Fibroblast of lung (primary cell): ENCODE measurements around the gene MYLK. TPM values are rescaled to one million over a fixed set of nuclear protein-coding genes. Genes with fewer than 3 reads are reported as not detected.
"Not testable (repeated sequence)": the region's sequence is repeated elsewhere in the genome, so short reads cannot be mapped to it uniquely, and the experiment has no call there.

Experiments used
- DNase-seq, 2 donors: peaks; one replicate each; pipeline versions ENCODE4 v3.0.0 to v3.0.0-alpha.2; 2010; ENCODE audit warnings: low read depth in 2 of 2
- H2AFZ ChIP-seq: 2 replicates; pipeline ENCODE4 v1.5.1; 2012; ENCODE audit warnings: low read length, control low read depth, inconsistent platforms
- H3K27ac ChIP-seq: 2 replicates; pipeline ENCODE4 v1.5.1; 2011; ENCODE audit warnings: low read length, control low read depth; ENCODE audit not compliant: insufficient read depth
- H3K27me3 ChIP-seq: 2 replicates; pipeline ENCODE4 v1.5.1; 2011; ENCODE audit warnings: mild to moderate bottlenecking, low read length; ENCODE audit not compliant: control insufficient read depth, insufficient read depth
- H3K36me3 ChIP-seq: 2 replicates; pipeline ENCODE4 v1.5.1; 2011; ENCODE audit warnings: low read length; ENCODE audit not compliant: control insufficient read depth, insufficient read depth
- H3K4me1 ChIP-seq: 2 replicates; pipeline ENCODE4 v1.5.1; 2011; ENCODE audit warnings: low read length; ENCODE audit not compliant: control insufficient read depth, insufficient read depth; ENCODE audit errors: extremely low read depth
- H3K4me2 ChIP-seq: 2 replicates; pipeline ENCODE4 v1.5.1; 2011; ENCODE audit warnings: low read length, control low read depth; ENCODE audit not compliant: insufficient read depth; ENCODE audit errors: extremely low read depth
- H3K4me3 ChIP-seq, 4 experiments: fragments of 200-600 bp in 1 of 4; sonication (generic) in 1 of 4; replicated peaks in 1 of 4; 2 replicates each; pipeline ENCODE4 v1.5.1; 2011 to 2016; ENCODE audit warnings: low read length in 4 of 4, low read depth in 3 of 4, mild to moderate bottlenecking in 3 of 4, control low read depth in 2 of 4, inconsistent platforms in 1 of 4, mixed read lengths in 1 of 4; ENCODE audit not compliant: insufficient read depth in 1 of 4; ENCODE audit errors: control extremely low read depth in 1 of 4
- H3K79me2 ChIP-seq: 2 replicates; pipeline ENCODE4 v1.5.1; 2012; ENCODE audit warnings: mild to moderate bottlenecking, low read length, inconsistent platforms; ENCODE audit not compliant: control insufficient read depth, insufficient read depth
- H3K9ac ChIP-seq: 2 replicates; pipeline ENCODE4 v1.5.1; 2011; ENCODE audit warnings: mild to moderate bottlenecking, low read length, control low read depth; ENCODE audit not compliant: insufficient read depth
- H3K9me3 ChIP-seq: 2 replicates; pipeline ENCODE4 v1.5.1; 2012; ENCODE audit warnings: low read depth, low read length; ENCODE audit not compliant: control insufficient read depth, insufficient read depth
- H4K20me1 ChIP-seq: 2 replicates; pipeline ENCODE4 v1.5.1; 2011; ENCODE audit warnings: low read length; ENCODE audit not compliant: control insufficient read depth, insufficient read depth; ENCODE audit errors: extremely low read depth
- CTCF ChIP-seq, 2 donors: IDR thresholded peaks in 1 of 2; conservative IDR thresholded peaks in 1 of 2; 1 replicate in 1 of 2; 2 replicates in 1 of 2; pipeline ENCODE4 v1.5.1; 2011 to 2012; ENCODE audit warnings: low read length in 2 of 2, control low read depth in 1 of 2, inconsistent platforms in 1 of 2, low read depth in 1 of 2, mild to moderate bottlenecking in 1 of 2
- EZH2 ChIP-seq: IDR thresholded peaks from 2 replicates; pipeline ENCODE4 v1.5.1; 2012; ENCODE audit warnings: low read length, control low read depth, mild to moderate bottlenecking; ENCODE audit errors: missing control alignments
- polyA plus RNA-seq, 2 donors: library from polyadenylated mRNA; depleted of rRNA in 1 of 2; stranded (reverse) in 1 of 2; unstranded in 1 of 2; fragments of >200 nt; gene quantifications; 2 replicates each; pipeline ENCODE4 v1.2.1, GENCODE V29; 2011 to 2012; ENCODE audit warnings: missing spikeins in 1 of 2
- total RNA-seq: library from RNA; depleted of rRNA; stranded (reverse); fragments of >200 nt; gene quantifications from 2 replicates; pipeline ENCODE4 v1.2.1, GENCODE V29; 2014

MYLK gene
- total and polyA plus RNA-seq, 2 donors (not counting 1 experiment from before 2014, with no cell fraction given) = 918 to 941 TPM

DNA sequence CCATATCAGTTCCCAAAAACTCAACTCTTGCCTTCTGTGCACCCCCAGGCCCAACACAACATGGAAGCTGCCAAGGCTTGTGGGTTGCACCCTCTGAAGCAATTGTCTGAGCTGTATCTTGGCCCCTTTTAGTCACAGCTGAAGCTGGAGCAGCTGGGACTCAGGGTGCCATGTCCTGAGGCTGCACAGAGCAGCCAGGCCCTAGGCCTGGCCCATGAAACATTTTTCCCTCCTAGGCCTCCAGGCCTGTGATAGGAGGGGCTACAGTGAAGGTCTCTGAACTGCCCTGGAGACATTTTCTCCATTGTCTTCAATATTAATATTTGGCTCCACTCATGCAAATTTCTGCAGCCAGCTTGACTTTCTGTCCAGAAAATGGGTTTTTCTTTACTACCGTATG, 8.1 kb upstream of the MYLK start:
- H3K36me3 ChIP-seq = no peaks in the 10 kb centered on the region
- no peak for TF ChIP-seq EZH2
- no peak for TF ChIP-seq CTCF (conservative IDR thresholded peaks at IDR 0.05 in 1 of 2, IDR thresholded peaks at IDR 0.05 in 1 of 2; ENCODE audit: low read depth in 1 of 2, low read length in 2 of 2)
- no peaks in the 10 kb centered on the region for H3K4me1 ChIP-seq
- no peaks in the 10 kb centered on the region for H4K20me1 ChIP-seq
- no peaks in the 10 kb centered on the region for H3K27me3 ChIP-seq
- H3K27ac ChIP-seq = no peak overlapping the region
- no peak overlapping the region for H3K4me2 ChIP-seq
- H2AFZ ChIP-seq = no peak overlapping the region
- no peak overlapping the region for H3K4me3 ChIP-seq
- no peaks in the 10 kb centered on the region for H3K79me2 ChIP-seq
- no peak overlapping the region for H3K9ac ChIP-seq
- H3K9me3 ChIP-seq = no peaks in the 10 kb centered on the region
- no peak for DNase-seq

DNA sequence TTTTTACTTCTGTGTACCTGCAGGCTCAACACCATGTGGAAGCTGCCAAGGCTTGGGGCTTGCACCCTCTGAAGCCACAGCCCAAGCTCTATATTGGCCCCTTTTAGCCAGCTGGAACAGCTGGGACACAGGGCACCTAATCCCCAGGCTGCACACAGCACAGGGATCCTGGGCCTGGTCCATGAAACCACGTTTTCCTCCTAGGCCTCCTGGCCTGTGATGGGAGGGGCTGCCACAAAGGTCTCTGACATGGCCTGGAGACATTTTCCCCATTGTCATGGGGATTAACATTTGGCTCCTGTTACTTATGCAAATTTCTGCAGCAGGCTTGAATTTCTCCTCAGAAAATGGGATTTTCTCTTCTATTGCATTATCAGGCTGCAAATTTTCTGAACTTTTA, 6.9 kb upstream of the MYLK start:
- H3K79me2 ChIP-seq = not testable (repeated sequence)

GRCh38 chr3:123890162-123890561, 6.0 kb upstream of the MYLK start:
- not testable (repeated sequence) for H3K4me2 ChIP-seq, H3K9me3 ChIP-seq, H3K9ac ChIP-seq, H3K27ac ChIP-seq, H2AFZ ChIP-seq, DNase-seq, H4K20me1 ChIP-seq, H3K4me3 ChIP-seq, H3K27me3 ChIP-seq, H3K79me2 ChIP-seq, H3K36me3 ChIP-seq, H3K4me1 ChIP-seq

More for the DNA sequence above, 6.9 kb upstream of the MYLK start:
- H3K9me3 ChIP-seq, H3K27ac ChIP-seq, H3K9ac ChIP-seq, H2AFZ ChIP-seq, H3K4me1 ChIP-seq, H3K4me2 ChIP-seq, H3K4me3 ChIP-seq, DNase-seq, H4K20me1 ChIP-seq, H3K27me3 ChIP-seq, H3K36me3 ChIP-seq: not testable (repeated sequence)

DNA sequence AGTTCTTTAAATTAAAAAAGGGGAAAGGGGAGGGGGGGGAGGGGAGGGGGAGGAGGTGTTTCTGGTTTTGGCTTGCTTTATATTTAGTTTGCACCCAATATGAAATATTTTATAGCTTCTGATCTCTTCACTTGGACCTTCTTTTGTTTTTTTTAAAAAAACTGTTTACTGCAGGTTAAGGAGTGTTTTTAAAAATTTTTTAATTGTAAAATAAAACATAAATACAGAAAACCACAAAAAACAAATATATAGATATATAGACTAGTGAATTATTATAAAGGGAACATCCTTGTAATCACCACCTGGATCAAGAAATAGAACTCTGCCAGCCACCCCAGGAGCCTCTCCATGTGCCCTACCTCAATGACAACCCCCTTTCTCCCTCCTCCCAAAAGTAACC, 861 bp upstream of the MYLK start:
- H2AFZ ChIP-seq = no peak overlapping the region
- H3K27ac ChIP-seq = no peak overlapping the region
- peak overlapping the region; percentile 77 for H3K4me2 ChIP-seq

More for the DNA sequence above, 861 bp upstream of the MYLK start:
- H3K79me2 ChIP-seq = peaks cover 39% of the 10 kb centered on the region
- DNase-seq = no peak
- no peak overlapping the region for H3K9ac ChIP-seq
- H3K4me3 ChIP-seq = peak overlapping the region in 1 of 4 experiments; percentile 58
- H3K4me1 ChIP-seq = peaks cover 7% of the 10 kb centered on the region
- peaks cover 3% of the 10 kb centered on the region for H3K36me3 ChIP-seq
- H4K20me1 ChIP-seq = no peaks in the 10 kb centered on the region
- no peaks in the 10 kb centered on the region for H3K9me3 ChIP-seq
- no peak for TF ChIP-seq EZH2
- no peak for TF ChIP-seq CTCF (conservative IDR thresholded peaks at IDR 0.05 in 1 of 2, IDR thresholded peaks at IDR 0.05 in 1 of 2; ENCODE audit: low read depth in 1 of 2, low read length in 2 of 2)
- H3K27me3 ChIP-seq = no peaks in the 10 kb centered on the region
